ENCODE data around the gene ICAM2.

DNA sequence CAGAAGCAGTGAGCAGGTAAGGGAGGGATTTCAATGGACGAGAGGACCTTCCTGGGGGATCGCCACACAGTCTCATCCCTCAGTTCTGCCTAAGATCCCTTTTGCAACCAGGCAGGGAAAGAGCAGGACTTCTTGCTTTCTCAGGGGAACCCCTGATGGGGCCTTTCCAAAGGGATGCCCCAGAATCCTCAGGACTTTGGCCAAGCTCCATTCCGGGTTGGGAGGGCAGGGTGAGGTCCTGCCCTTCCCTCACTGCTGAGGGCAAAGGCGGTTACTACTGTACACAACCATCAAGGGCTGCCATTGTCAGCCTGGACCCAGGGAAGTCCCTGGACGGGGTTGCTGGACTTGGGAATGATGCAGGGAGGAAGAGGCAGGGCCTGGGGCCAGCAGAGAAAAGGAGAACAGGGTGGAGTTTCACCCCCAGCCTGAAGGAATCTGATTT lies 12.6 kb downstream of the ICAM2 start:
- TF ChIP-seq ZFX (IDR thresholded peaks at IDR 0.05; ENCODE audit: borderline replicate concordance): no peak
- TF ChIP-seq, protein P1, sequence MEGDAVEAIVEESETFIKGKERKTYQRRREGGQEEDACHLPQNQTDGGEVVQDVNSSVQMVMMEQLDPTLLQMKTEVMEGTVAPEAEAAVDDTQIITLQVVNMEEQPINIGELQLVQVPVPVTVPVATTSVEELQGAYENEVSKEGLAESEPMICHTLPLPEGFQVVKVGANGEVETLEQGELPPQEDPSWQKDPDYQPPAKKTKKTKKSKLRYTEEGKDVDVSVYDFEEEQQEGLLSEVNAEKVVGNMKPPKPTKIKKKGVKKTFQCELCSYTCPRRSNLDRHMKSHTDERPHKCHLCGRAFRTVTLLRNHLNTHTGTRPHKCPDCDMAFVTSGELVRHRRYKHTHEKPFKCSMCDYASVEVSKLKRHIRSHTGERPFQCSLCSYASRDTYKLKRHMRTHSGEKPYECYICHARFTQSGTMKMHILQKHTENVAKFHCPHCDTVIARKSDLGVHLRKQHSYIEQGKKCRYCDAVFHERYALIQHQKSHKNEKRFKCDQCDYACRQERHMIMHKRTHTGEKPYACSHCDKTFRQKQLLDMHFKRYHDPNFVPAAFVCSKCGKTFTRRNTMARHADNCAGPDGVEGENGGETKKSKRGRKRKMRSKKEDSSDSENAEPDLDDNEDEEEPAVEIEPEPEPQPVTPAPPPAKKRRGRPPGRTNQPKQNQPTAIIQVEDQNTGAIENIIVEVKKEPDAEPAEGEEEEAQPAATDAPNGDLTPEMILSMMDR (IDR thresholded peaks at IDR 0.05): no peak

Measured in 22Rv1 (cell line).